Measurements from ENCODE around the gene ACVR1. TPM values are rescaled to one million over a fixed set of nuclear protein-coding genes. Genes with fewer than 3 reads are reported as not detected.

ACVR1 gene
- total RNA-seq, 1 experiment from 2014 or later = 71.3 TPM

- CTCF ChIA-PET = interaction anchor here (0.6 kb wide), 1 partner anchor 1518 kb away, joined by 4 read pairs; no protein-coding TSS in a partner anchor
- TF ChIP-seq, protein P1, sequence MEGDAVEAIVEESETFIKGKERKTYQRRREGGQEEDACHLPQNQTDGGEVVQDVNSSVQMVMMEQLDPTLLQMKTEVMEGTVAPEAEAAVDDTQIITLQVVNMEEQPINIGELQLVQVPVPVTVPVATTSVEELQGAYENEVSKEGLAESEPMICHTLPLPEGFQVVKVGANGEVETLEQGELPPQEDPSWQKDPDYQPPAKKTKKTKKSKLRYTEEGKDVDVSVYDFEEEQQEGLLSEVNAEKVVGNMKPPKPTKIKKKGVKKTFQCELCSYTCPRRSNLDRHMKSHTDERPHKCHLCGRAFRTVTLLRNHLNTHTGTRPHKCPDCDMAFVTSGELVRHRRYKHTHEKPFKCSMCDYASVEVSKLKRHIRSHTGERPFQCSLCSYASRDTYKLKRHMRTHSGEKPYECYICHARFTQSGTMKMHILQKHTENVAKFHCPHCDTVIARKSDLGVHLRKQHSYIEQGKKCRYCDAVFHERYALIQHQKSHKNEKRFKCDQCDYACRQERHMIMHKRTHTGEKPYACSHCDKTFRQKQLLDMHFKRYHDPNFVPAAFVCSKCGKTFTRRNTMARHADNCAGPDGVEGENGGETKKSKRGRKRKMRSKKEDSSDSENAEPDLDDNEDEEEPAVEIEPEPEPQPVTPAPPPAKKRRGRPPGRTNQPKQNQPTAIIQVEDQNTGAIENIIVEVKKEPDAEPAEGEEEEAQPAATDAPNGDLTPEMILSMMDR (IDR thresholded peaks at IDR 0.05; ENCODE audit: unreplicated experiment) = no peak
- Mint-ChIP-seq H3K27ac (ENCODE audit: unreplicated experiment) (no peak overlapping the region), H3K9me3 (ENCODE audit: low read depth, unreplicated experiment) (no peaks in the 10 kb centered on the region), H3K27me3 (ENCODE audit: unreplicated experiment) (no peaks in the 10 kb centered on the region), H3K4me3 (ENCODE audit: low read depth, unreplicated experiment) (no peak overlapping the region), H3K4me1 (ENCODE audit: low read depth, unreplicated experiment) (peaks cover 12% of the 10 kb centered on the region), H3K36me3 (ENCODE audit: insufficient read depth, unreplicated experiment) (peaks cover 16% of the 10 kb centered on the region)
- BruUV-seq (replicated peaks) = no TSS peak
- no peak for DNase-seq
- intact Hi-C loops (cut with micrococcal nuclease; ENCODE audit: unreplicated experiment) = loop anchor here (10.0 kb wide), 1 partner anchor 252 kb away; no protein-coding TSS in a partner anchor
Measured at GRCh38 chr2:157746234-157746950, 129.7 kb downstream of the ACVR1 start.

DNA sequence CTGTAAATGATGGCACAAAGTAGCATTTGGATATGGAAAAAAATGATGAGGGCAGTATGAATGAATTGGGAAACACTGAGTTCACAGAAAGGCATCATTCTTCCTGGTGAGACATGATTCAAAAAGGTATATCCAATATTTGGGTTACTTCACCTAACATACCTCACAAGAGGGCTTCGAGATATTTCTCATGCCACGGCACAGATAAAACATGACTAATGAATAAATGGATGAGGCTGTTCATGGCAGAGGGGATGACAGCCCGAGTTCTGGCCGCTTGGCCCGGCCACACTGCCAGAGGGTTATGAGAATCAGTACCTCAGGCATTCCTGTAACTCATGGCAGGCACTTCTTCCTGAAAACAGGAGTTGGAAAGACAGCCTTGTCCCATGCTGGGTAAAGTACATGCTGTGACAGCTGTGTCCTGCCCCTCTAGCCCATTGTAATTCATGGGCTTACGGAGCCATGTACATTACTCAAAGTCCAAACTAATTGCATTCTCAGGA is 131.5 kb downstream of the ACVR1 start:
- H3K27me3 Mint-ChIP-seq (ENCODE audit: unreplicated experiment) = no peaks in the 10 kb centered on the region
- no peak overlapping the region for H3K4me3 Mint-ChIP-seq (ENCODE audit: low read depth, unreplicated experiment)
- DNase-seq = no peak
- H3K36me3 Mint-ChIP-seq (ENCODE audit: insufficient read depth, unreplicated experiment) = peaks cover 9% of the 10 kb centered on the region
- H3K27ac Mint-ChIP-seq (ENCODE audit: unreplicated experiment) = no peak overlapping the region
- intact Hi-C loops (cut with micrococcal nuclease; ENCODE audit: unreplicated experiment) = loop anchor here (10.0 kb wide), 1 partner anchor 250 kb away; no protein-coding TSS in a partner anchor
- peaks cover 12% of the 10 kb centered on the region for H3K4me1 Mint-ChIP-seq (ENCODE audit: low read depth, unreplicated experiment)
- TF ChIP-seq, protein P1 (IDR thresholded peaks at IDR 0.05; ENCODE audit: unreplicated experiment) = no peak
- H3K9me3 Mint-ChIP-seq (ENCODE audit: low read depth, unreplicated experiment) = no peaks in the 10 kb centered on the region
- CTCF ChIA-PET = no interaction called here
- BruUV-seq (replicated peaks) = no TSS peak

GRCh38 chr2:157743051-157743450 is 133.1 kb downstream of the ACVR1 start:
- no TSS peak for BruUV-seq (replicated peaks)
- H3K27me3 Mint-ChIP-seq (ENCODE audit: unreplicated experiment) = no peaks in the 10 kb centered on the region
- no peak for DNase-seq
- TF ChIP-seq, protein P1 (IDR thresholded peaks at IDR 0.05; ENCODE audit: unreplicated experiment) = no peak
- no peak overlapping the region for H3K4me3 Mint-ChIP-seq (ENCODE audit: low read depth, unreplicated experiment)
- peaks cover 9% of the 10 kb centered on the region for H3K36me3 Mint-ChIP-seq (ENCODE audit: insufficient read depth, unreplicated experiment)
- intact Hi-C loops (cut with micrococcal nuclease; ENCODE audit: unreplicated experiment) = loop anchor here (10.0 kb wide), 1 partner anchor 248 kb away; no protein-coding TSS in a partner anchor
- peaks cover 9% of the 10 kb centered on the region for H3K4me1 Mint-ChIP-seq (ENCODE audit: low read depth, unreplicated experiment)
- no peak overlapping the region for H3K27ac Mint-ChIP-seq (ENCODE audit: unreplicated experiment)
- CTCF ChIA-PET = no interaction called here
- no peaks in the 10 kb centered on the region for H3K9me3 Mint-ChIP-seq (ENCODE audit: low read depth, unreplicated experiment)

- Mint-ChIP-seq H3K27me3 (ENCODE audit: unreplicated experiment) (no peaks in the 10 kb centered on the region), H3K9me3 (ENCODE audit: low read depth, unreplicated experiment) (no peaks in the 10 kb centered on the region), H3K4me3 (ENCODE audit: low read depth, unreplicated experiment) (no peak overlapping the region), H3K36me3 (ENCODE audit: insufficient read depth, unreplicated experiment) (peaks cover 9% of the 10 kb centered on the region), H3K4me1 (ENCODE audit: low read depth, unreplicated experiment) (no peaks in the 10 kb centered on the region), H3K27ac (ENCODE audit: unreplicated experiment) (no peak overlapping the region)
- DNase-seq = no peak
- intact Hi-C loops (cut with micrococcal nuclease; ENCODE audit: unreplicated experiment) = loop anchor here (10.0 kb wide), 1 partner anchor 247 kb away; no protein-coding TSS in a partner anchor
- TF ChIP-seq, protein P1 (IDR thresholded peaks at IDR 0.05; ENCODE audit: unreplicated experiment) = no peak
- CTCF ChIA-PET = no interaction called here
- BruUV-seq (replicated peaks) = no TSS peak
Measured at GRCh38 chr2:157741819-157742484, 134.2 kb downstream of the ACVR1 start.

Data from Calu3 (cell line).